H54 (cell line): Measurements from ENCODE around the gene CASR.
A peak's percentile ranks its signal among the peaks of the same experiment; 100 is the strongest.

Experiments used
- DNase-seq: peaks from one replicate; pipeline ENCODE4 v3.0.0; 2011; ENCODE audit warnings: low spot score, mixed read lengths; ENCODE audit not compliant: insufficient read length
- FAIRE-seq: peaks from 3 replicates; lab custom pipeline; 2011; peaks lifted over from hg19 to GRCh38; lab: Jason Lieb, UNC
- POLR2A ChIP-seq: IDR thresholded peaks from 2 replicates; pipeline ENCODE4 v1.6.1; 2011; ENCODE audit warnings: low read depth, mild to moderate bottlenecking, low read length

The CASR gene

DNA sequence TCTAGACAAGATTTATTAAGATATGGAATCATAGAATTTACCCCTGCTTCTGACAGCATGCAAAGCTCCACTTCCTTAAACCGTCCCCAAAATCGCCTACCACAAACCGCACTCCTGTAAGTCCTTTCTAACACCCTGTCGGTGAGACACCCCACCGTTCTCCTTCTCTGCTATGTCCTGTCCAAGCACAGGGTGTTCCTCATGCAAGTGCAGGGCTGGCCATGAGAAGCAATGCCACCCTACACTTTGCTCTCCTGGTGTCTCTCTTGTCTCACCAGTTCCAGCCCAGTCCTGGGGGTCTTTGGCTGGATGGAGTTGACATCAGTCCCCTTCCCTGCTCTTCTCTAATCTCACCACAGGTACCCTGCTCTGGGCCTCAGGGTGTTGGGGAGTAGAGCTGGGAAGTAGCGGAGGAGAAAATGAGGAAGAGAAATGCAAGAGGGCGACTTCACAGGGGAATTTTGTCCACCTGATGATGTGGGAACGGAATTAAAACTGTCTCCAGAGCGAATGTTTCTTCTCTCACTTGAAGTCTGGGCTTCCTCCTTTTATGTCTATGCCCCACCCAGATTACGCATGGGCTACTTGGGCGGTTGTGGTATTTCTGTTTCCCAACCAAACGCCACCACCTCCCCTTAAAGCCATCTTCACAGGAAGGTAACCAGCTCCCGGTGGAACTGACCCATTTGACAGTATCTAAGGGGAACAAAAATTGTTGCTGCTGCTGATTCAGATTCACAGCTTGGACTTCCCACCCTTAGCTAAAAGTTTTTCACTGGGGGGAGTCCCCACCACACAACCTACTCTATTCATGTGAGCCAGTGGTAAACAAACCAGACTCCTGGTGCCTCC, 49.9 kb downstream of the CASR start:
- TF ChIP-seq POLR2A: no peak
- no peak for FAIRE-seq
- DNase-seq: no peak

DNA sequence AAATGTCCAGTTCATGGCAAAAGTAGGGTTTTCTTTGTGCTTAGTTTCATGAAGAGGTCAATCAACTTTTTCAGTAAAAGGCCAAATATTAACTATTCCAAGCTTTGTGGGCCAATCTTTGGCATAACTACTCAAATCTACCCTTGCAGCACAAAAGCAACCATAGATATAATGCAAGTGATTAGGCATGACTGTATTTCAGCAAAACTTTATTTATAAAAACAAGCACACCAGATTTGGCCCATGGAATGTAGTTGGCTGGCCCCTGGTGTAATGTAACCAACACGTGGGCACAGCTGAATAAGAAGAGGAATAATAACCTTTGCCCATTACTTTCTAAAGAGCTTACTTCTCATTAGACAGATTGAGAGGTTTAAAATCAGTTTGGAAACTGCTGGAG, 50.6 kb downstream of the CASR start:
- no peak for TF ChIP-seq POLR2A
- FAIRE-seq (no peak), DNase-seq (no peak)

DNA sequence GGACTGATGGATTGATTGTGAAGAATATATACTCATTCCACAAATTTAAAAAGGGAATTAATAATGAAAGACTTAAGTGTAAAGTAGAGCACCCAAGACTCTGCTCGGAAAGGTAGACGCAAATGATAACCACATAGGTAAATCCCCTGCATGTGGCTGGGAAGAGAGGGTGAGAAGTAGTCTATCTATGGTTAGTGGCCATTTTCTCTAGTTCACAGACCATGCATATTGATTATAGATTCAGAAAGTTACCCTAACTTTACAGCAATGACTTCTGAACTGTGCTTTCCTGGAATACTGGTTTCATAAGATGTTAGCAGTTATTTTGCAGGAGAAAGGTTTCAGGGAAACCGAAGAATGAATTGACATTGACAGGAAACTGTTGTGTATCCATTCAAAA, 51.7 kb downstream of the CASR start:
- DNase-seq: no peak
- TF ChIP-seq POLR2A: no peak
- no peak for FAIRE-seq

DNA sequence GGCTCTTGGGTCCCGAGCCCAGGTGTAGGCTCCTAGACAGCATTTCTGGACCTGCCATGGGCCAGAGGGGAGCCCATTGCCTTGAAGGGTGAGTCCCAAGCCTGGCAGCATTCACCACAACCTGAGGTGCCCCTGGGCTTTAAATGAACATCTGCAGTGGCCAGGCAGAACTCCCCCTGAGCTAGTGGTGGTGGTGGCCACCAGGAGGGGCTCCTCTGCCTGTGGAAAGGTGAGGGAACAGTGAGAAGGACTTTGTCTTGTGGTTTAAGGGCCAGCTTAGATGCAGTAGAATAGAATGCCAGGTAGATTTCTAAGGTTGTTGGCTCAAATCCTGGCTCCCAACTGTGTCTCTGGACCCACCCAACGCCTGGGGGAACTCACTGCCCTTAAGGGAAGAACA, 55.6 kb downstream of the CASR start:
- no peak for FAIRE-seq
- TF ChIP-seq POLR2A: no peak
- DNase-seq: no peak

DNA sequence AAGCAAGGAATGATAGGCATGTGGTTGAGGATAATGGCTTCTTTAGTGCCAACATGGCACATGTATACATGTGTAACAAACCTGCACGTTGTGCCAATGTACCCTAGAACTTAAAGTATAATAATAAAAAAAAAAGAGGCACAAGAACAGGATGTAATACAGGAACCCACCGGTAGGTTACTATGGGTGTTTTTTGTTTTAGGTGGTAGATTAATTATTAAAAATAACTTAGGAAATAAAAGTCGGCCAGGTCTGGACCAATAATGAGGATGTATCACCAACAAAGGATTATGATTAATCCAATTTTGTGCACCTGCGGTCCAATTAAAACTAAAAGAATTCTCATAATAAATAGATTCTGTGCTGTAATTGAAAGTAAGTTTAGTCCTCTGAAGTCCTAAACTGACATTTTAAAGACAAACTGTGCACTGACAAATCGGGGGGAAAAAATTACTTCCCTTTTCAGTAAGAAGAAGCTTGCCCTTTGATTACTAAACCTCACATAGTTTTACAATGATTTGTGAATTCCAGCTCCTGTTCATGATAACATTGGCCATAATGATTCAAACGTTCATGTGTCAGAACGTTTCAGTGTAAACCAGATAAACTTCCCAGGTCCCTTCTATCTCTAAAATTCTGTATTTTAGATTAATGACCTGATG, 62.2 kb downstream of the CASR start:
- no peak for TF ChIP-seq POLR2A
- FAIRE-seq (no peak), DNase-seq (no peak)

DNA sequence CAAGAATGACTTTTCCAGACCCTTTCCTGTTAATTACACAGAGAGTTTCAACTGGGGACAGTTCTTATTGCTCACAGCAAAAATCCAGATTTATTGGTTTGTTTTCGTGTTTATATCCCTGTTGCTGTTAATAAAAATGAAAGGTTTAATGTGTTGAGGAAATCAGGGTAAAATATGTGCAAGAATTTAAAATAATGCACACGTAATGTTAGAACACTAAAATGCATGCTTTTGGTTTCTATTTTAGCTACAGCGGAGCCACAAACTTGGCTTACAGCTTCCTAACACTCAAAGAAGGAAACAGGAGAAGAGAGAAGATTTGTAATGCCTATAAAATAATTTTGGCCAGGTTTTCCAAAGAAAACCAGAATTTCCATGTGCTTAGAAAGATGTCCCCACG, 62.7 kb downstream of the CASR start:
- no peak for DNase-seq
- FAIRE-seq: no peak
- TF ChIP-seq POLR2A: no peak

DNA sequence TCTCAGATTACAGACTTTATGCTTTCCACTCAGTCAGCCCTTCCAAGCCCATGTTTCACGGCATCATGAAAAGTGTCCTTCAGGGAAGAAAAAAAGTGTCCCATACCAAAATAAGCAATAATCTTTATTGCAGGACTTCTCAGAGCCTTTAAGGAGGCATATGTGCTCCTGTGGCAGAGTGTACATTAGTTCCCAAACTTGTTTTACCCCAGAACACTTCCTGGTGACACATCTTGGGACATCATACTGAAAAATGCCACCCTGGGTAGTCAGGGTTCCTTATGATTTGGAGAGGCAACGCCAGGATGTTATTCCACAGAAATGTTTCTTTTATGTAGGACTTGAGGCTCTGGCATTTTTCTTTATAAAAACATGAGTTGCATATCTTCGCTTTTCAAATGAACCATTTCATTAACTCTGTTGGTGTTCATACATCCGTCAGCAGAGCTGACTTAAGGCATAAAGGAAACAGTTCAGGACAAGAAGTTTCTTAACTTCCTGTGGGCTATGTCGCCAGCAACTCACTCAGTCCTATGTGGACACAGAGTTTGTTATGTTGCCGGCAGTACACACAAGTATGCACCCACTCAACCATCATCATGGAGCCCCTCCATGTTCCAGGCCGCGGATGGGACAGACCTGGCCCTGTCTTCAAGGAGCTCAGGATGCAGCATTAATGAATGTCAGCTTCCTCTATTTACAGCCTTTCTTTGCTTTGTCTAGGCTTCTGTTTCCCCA, 63.8 kb downstream of the CASR start:
- no peak for FAIRE-seq

DNA sequence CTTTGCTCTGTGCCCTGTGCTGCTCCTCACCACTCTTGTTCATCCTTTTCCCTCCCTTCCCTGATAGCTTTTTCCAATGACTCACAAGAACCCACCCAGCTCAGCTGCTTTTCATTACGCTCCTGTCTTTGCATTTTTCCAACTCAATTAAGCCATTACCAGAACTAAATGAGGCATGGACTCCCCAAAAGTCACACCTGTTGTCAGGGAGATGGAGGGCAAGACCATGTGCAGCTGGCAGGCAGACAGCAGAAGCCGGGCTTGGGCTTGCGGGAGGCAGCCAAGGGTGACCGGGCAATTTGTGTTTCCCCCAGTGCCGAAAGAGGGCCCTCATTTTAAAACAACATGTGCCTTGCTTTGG, 64.3 kb downstream of the CASR start:
- TF ChIP-seq POLR2A: no peak
- FAIRE-seq (no peak), DNase-seq (no peak)

More for the DNA sequence above, 63.8 kb downstream of the CASR start:
- DNase-seq: no peak
- TF ChIP-seq POLR2A: no peak

DNA sequence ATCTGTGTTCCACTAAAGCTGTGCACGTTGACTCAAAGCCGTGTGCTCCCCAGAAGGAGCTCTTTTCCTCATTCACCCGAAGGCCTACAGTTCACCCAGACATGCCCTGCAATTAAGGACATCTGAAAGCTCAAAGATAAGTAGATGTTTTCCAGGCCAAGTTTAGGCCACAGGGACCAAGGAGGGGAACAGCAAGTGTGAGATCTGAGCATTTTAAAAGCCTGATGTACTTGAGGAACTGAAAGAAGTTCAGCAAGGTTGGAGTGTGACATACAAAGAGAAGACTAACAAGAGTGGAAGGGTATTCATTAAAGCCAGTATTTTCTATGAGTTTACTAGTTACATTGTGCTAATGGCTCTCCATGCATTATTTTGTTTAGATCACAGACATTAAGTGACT, 68.0 kb downstream of the CASR start:
- no peak for DNase-seq
- FAIRE-seq: no peak
- no peak for TF ChIP-seq POLR2A

DNA sequence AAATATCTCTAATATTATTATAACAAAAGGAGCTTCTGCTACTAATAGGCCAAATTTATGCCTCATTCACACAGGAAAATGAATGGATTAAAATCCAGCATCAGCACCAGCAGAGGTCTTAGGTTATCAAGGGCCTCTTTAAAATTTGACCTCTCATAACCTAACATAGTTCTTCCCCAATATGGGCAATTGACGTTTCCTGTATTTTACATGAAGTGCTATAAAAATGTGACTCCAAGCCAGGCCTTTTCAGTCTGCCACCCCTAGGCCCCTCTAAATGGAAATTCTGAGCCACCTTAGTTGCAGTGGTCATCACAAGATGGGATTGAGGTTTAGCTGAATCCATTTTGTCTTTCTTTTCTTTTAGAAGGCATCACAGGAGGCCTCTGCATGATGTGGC, 70.1 kb downstream of the CASR start:
- FAIRE-seq: no peak
- no peak for DNase-seq
- TF ChIP-seq POLR2A: no peak

DNA sequence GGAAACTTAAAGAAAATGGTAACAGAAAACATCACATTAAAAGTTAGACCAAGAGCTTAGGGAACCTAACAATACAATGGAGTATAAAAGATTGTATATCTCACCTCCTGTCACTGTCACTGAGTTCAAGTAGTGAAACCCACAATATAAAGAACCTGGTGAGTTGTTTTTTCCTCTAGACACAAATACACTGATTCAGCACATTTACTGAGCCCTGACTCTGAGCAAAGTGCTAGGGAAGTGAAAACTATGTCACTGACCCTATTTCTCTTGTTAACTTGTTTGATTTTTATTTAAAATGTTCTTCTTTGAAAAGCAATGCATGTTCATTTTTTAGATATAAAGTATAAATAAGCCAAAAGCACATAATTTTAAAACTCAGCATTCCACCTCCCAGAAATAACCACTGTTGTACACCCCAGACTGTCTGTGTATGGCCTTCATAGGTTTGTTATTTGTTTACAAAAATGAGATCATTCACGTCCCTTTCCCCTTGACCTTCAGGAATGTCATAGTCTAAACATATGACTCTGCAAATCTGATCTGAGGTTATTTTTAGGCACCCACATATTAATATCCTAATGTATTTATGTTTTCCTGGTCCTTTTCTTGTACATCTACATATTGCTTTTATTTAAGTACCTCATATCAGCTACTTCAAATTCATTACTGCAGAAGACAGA, 72.4 kb downstream of the CASR start:
- TF ChIP-seq POLR2A: no peak

DNA sequence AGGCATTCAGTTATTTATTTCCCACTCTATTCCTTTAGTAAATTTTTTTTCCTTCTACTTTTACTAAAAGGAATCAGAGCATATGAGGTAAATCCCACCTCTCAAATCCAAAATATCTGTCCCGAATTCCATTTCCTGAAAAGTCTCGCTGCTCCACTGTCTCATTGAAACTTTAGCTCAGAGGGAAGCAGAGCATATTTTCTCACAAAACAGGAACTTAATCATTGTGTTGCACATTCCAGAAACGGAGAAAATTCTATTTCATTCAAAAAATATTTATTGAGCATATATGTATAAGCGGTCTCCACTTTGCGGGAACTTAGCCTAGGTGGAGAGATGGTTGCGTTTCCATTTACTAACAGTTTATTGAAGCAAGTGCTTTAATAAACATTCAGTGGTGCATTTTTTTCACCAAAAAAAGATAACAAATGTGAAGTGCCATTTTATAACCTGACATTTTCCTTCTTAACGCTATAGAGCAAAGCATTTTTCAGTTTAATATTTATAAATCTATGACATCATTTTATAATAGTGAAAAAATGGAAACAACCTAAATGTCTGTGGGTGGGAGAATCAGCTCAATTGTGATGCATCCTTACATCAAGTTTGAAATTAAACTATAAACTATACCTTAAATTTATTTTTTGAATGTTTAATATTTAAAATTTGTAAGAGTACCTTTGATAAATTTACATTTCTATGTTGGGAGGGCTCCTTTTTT, 74.3 kb downstream of the CASR start:
- TF ChIP-seq POLR2A: no peak
- FAIRE-seq: no peak
- no peak for DNase-seq

More for the DNA sequence above, 72.4 kb downstream of the CASR start:
- DNase-seq (no peak), FAIRE-seq (no peak)

DNA sequence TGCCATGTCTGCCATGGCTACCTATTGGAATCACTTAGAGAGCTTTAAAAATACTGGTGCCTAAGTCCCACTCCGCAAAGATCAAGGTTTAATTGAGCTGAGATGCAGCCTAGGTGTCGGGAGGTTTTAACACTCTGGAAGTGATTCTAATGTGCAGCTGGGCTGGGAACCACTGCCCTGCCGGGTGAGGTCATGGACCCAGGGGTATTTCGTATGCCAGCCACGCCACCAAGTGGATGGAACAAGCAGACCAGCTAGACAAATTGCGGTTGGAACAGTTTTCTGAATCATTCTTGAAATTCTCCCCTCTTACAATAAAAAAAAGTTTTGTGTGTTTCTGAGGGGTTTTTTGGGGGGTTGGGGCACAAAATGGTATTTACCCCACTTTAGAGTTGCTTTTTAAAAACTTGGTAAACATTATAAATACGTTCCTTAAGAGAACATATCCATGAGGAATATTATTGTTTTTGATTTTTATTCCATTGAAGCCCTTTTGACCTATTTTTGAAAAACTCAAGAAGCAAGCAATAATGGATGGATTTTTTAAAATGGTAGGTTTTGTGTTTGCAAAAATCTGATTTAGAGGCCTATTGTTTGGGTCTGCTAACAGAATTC, 75.4 kb downstream of the CASR start:
- FAIRE-seq (peak; percentile 97), DNase-seq (peak; percentile 64)
- no peak for TF ChIP-seq POLR2A
